HepG2 (cell line): Measurements from ENCODE around the gene PRKACG. TPM values are rescaled to one million over a fixed set of nuclear protein-coding genes. Genes with fewer than 3 reads are reported as not detected.
A peak's percentile ranks its signal among the peaks of the same experiment; 100 is the strongest.

Source experiments
- ATF7 ChIP-seq, 2 experiments: fragments of 450-650 bp in 1 of 2; sonication (generic) in 1 of 2; formaldehyde crosslinking in 1 of 2; IDR thresholded peaks; 2 replicates each; pipeline versions ENCODE4 v1.4.0 to v1.6.1; 2016 to 2020; ENCODE audit warnings: antibody characterized with exemption in 1 of 2, mild to moderate bottlenecking in 1 of 2, missing genetic modification reagents in 1 of 2
- CERS6 ChIP-seq: sonication (generic); formaldehyde crosslinking; IDR thresholded peaks from 2 replicates; pipeline ENCODE4 v1.5.0; 2020; ENCODE audit warnings: missing genetic modification reagents
- FOXA1 ChIP-seq, 2 experiments: fragments of 450-650 bp in 1 of 2; sonication (generic) in 1 of 2; formaldehyde crosslinking in 1 of 2; IDR thresholded peaks; 2 replicates each; pipeline versions ENCODE4 v1.4.0 to v1.6.1; 2016 to 2020; ENCODE audit warnings: missing genetic modification reagents in 1 of 2
- FOXJ3 ChIP-seq: sonication (generic); formaldehyde crosslinking; IDR thresholded peaks from 2 replicates; pipeline ENCODE4 v1.4.0; 2020; ENCODE audit warnings: missing genetic modification reagents, mild to moderate bottlenecking, borderline replicate concordance
- HMG20B ChIP-seq: conservative IDR thresholded peaks from 2 replicates; pipeline ENCODE4 v1.6.1; 2016; ENCODE audit warnings: missing genetic modification reagents, missing compliant biosample characterization
- LCORL ChIP-seq, 2 experiments: fragments of 450-650 bp in 1 of 2; sonication (generic) in 1 of 2; formaldehyde crosslinking in 1 of 2; IDR thresholded peaks; 2 replicates each; pipeline versions ENCODE4 v1.5.0 to v1.6.1; 2017 to 2020; ENCODE audit warnings: antibody characterized with exemption in 1 of 2, missing genetic modification reagents in 1 of 2
- NR2F6 ChIP-seq, 2 experiments: IDR thresholded peaks; 2 replicates each; pipeline ENCODE4 v1.6.1; 2016; ENCODE audit warnings: antibody characterized with exemption in 1 of 2, mild to moderate bottlenecking in 1 of 2
- PAX8 ChIP-seq: sonication (generic); formaldehyde crosslinking; IDR thresholded peaks from 2 replicates; pipeline ENCODE4 v1.8.0; 2022; ENCODE audit warnings: mild to moderate bottlenecking, missing genetic modification reagents, borderline replicate concordance
- POGK ChIP-seq: sonication (generic); formaldehyde crosslinking; conservative IDR thresholded peaks from 2 replicates; pipeline ENCODE4 v1.8.0; 2022; ENCODE audit warnings: mild to moderate bottlenecking, moderate library complexity, missing genetic modification reagents
- PTBP1 ChIP-seq: fragments of 200-400 bp; formaldehyde crosslinking; IDR thresholded peaks from 2 replicates; pipeline ENCODE4 v1.6.1; 2018; ENCODE audit warnings: low read length, low read depth; ENCODE audit not compliant: poor library complexity, severe bottlenecking
- TAF15 ChIP-seq: fragments of 200-400 bp; formaldehyde crosslinking; IDR thresholded peaks from one replicate; pipeline ENCODE4 v1.6.1; 2018; ENCODE audit warnings: mild to moderate bottlenecking, low read depth, low read length; ENCODE audit not compliant: poor library complexity, severe bottlenecking
- TBP ChIP-seq: sonication (generic); formaldehyde crosslinking; IDR thresholded peaks from 2 replicates; pipeline ENCODE4 v1.5.0; 2020; ENCODE audit warnings: missing genetic modification reagents
- TCF12 ChIP-seq, 2 experiments: fragments of 450-650 bp in 1 of 2; sonication (generic) in 1 of 2; formaldehyde crosslinking in 1 of 2; IDR thresholded peaks; 2 replicates each; pipeline versions ENCODE4 v1.6.1 to v1.8.0; 2017 to 2022; ENCODE audit warnings: antibody characterized with exemption in 1 of 2, mild to moderate bottlenecking in 1 of 2, missing genetic modification reagents in 1 of 2, moderate library complexity in 1 of 2
- TEAD2 ChIP-seq: sonication (generic); formaldehyde crosslinking; IDR thresholded peaks from 2 replicates; pipeline ENCODE4 v1.9.0; 2021; ENCODE audit warnings: missing genetic modification reagents
- ZNF280B ChIP-seq: sonication (generic); formaldehyde crosslinking; IDR thresholded peaks from 2 replicates; pipeline ENCODE4 v1.5.0; 2020; ENCODE audit warnings: missing genetic modification reagents, mild to moderate bottlenecking, borderline replicate concordance
- ZNF281 ChIP-seq: sonication (generic); formaldehyde crosslinking; IDR thresholded peaks from 2 replicates; pipeline ENCODE4 v1.4.0; 2020; ENCODE audit warnings: missing genetic modification reagents, borderline replicate concordance
- ZNF33B ChIP-seq: sonication (generic); formaldehyde crosslinking; IDR thresholded peaks from 2 replicates; pipeline ENCODE4 v1.5.1; 2020; ENCODE audit warnings: mild to moderate bottlenecking, missing genetic modification reagents
- ZNF446 ChIP-seq: sonication (generic); formaldehyde crosslinking; IDR thresholded peaks from 2 replicates; pipeline ENCODE4 v1.5.0; 2020; ENCODE audit warnings: mild to moderate bottlenecking, missing genetic modification reagents
- ZNF616 ChIP-seq: sonication (generic); formaldehyde crosslinking; IDR thresholded peaks from 2 replicates; pipeline ENCODE4 v1.5.0; 2020; ENCODE audit warnings: low read depth, mild to moderate bottlenecking, missing genetic modification reagents
- polyA plus RNA-seq, 8 experiments: library from polyadenylated mRNA; depleted of rRNA in 3 of 8; stranded (reverse) in 7 of 8; unstranded in 1 of 8; fragments of >200 nt; fragmentation: Illumina TruSeq in 4 of 8; extraction: Trizol in 4 of 8; gene quantifications; 2 replicates each; pipeline versions ENCODE4 v1.2.1 to v1.2.3, GENCODE V29; 2011 to 2016; ENCODE audit warnings: low read depth in 4 of 8, missing spikeins in 1 of 8, mixed read lengths in 1 of 8; ENCODE audit not compliant: insufficient read depth in 1 of 8
- total RNA-seq, 5 experiments: library from RNA; depleted of rRNA; stranded (reverse); fragments of >200 nt; fragmentation: Illumina TruSeq; extraction: Trizol; gene quantifications; 2 replicates each; pipeline ENCODE4 v1.2.3, GENCODE V29; 2016; ENCODE audit warnings: low read depth in 1 of 5

The PRKACG gene
- total and polyA plus RNA-seq, 2 of the 13 experiments (the other 11 are each of a cell fraction or from before 2014, with no cell fraction given), result not detected

- 0 out of 2 replicates have a peak, but pooled peaks have one; percentile 20 for TF ChIP-seq ZNF281 (CRISPR knock-in tag)
- TF ChIP-seq ZNF280B (CRISPR knock-in tag), result no peak
- no peak for TF ChIP-seq ATF7 (IDR thresholded peaks at IDR 0.05)
- no peak for TF ChIP-seq ATF7 (CRISPR knock-in tag; IDR thresholded peaks at IDR 0.05)
- no peak for TF ChIP-seq PAX8 (CRISPR knock-in tag)
- TF ChIP-seq ZNF446 (CRISPR knock-in tag), result no peak
- TF ChIP-seq CERS6 (CRISPR knock-in tag), result no peak
- TF ChIP-seq ZNF616 (CRISPR knock-in tag), result no peak
- TF ChIP-seq LCORL (IDR thresholded peaks at IDR 0.05), result no peak
- TF ChIP-seq LCORL (CRISPR knock-in tag; IDR thresholded peaks at IDR 0.05), result peak; percentile 37; the same call in 1 of the 2 replicates
- no peak for TF ChIP-seq TBP (CRISPR knock-in tag)
- no peak for TF ChIP-seq PTBP1
- peak; percentile 56 for TF ChIP-seq TAF15
- TF ChIP-seq FOXA1 (IDR thresholded peaks at IDR 0.05), result no peak
- TF ChIP-seq FOXA1 (CRISPR knock-in tag; IDR thresholded peaks at IDR 0.05), result 0 out of 2 replicates have a peak, but pooled peaks have one; percentile 20
- no peak for TF ChIP-seq NR2F6 (IDR thresholded peaks at IDR 0.05)
- TF ChIP-seq NR2F6 (CRISPR knock-in tag; IDR thresholded peaks at IDR 0.05), result peak; percentile 39; the same call in 1 of the 2 replicates
- TF ChIP-seq ZNF33B, result peak; percentile 60; the same call in 1 of the 2 replicates
- TF ChIP-seq HMG20B (CRISPR knock-in tag), result no peak
- peak; percentile 87; the same call in 1 of the 2 replicates for TF ChIP-seq POGK
- TF ChIP-seq TEAD2 (CRISPR knock-in tag), result no peak
- no peak for TF ChIP-seq TCF12 (IDR thresholded peaks at IDR 0.05)
- TF ChIP-seq TCF12 (CRISPR knock-in tag; IDR thresholded peaks at IDR 0.05), result peak; percentile 54; the same call in 1 of the 2 replicates
- TF ChIP-seq FOXJ3 (CRISPR knock-in tag), result no peak; the same call in 1 of the 2 replicates
Measured at GRCh38 chr9:69035438-69036308, 21.8 kb upstream of the PRKACG start, which contains the start of gene FXN (continued).
